ENCODE results near the gene EHMT1. TPM values are rescaled to one million over a fixed set of nuclear protein-coding genes. Genes with fewer than 3 reads are reported as not detected.

EHMT1 gene
- total RNA-seq, 1 donor: 31.4 TPM

DNA sequence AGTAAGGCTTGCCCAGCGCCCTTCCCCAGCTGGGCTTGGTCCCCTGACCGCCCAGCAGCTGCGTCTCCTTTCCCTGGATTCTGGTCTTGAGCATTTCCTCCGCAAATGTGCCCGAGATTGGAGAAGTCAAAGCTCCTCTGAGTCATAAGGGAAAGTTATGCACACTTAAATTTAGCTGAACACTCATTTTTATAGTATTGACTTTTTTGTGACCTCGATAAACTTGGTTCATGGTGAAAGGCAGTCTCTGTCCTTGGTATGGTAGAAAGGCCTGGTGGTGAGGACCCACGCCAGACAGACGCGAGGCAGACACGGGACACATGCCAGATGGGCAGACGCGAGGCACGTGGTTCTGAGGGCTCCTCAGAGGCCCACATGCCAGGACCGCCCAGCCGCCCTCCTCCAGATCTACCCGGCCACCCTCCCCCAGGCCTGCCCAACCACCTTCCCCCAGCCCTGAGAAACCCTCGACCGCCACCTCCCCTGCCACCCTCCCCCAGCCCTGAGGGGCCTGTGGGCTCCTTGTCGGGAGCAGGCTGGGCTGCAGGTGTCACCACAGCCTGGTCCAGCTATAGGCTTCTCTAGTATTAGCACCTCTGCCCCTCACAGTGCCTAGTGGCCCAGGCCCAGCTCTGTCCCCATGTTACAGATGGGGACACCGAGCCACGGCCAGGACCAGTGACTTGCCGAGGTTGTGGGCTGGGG is 197.9 kb downstream of the EHMT1 start:
- no peak for DNase-seq (ENCODE audit: low read depth)
- no peak overlapping the region for H3K4me3 ChIP-seq (ENCODE audit: low read depth, low read length)
- no peak for TF ChIP-seq CTCF (IDR thresholded peaks at IDR 0.05; ENCODE audit: insufficient read depth, low read length)

- DNase-seq (ENCODE audit: low read depth): no peak
- no peak overlapping the region for H3K4me3 ChIP-seq (ENCODE audit: low read depth, low read length)
- TF ChIP-seq CTCF (IDR thresholded peaks at IDR 0.05; ENCODE audit: insufficient read depth, low read length): no peak
These were observed 198.7 kb downstream of the EHMT1 start for GRCh38 chr9:137817236-137818200.

GRCh38 chr9:137818286-137818685 is 199.5 kb downstream of the EHMT1 start:
- no peak for TF ChIP-seq CTCF (IDR thresholded peaks at IDR 0.05; ENCODE audit: insufficient read depth, low read length)
- no peak for DNase-seq (ENCODE audit: low read depth)
- H3K4me3 ChIP-seq (ENCODE audit: low read depth, low read length): no peak overlapping the region

DNA sequence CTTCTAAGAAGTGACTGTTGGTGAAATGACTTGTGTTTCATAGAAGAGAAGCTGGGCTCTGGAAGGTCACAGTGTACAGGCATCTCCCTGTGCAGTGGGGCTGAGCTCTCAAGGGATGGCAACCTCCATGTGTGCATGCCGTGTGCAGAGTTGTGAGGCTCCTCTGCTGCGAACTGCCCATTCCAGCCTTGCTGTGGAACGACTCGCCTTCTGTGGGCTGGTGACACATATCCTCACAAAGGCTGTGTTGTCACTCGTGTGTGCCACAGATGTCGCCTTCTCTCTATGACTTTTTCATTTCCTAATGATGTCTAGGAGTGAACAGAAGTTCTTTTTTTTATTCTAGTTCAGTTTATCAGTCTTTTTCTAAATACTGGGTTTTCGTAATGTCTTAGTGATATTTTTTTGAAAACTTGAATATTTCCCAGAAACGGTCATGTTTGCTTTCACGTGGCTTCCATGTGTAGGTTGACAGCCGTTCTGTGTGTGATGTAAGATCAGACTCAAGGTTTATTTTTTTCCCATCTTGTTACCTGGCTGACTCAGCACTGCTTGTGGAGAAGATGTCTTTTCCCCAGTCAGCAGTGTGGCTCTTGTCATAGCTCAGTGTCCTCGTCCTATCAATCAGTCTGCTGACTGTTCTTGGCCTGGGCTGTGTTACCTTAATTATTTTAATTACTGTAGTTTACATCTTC is 201.5 kb downstream of the EHMT1 start:
- no peak for DNase-seq (ENCODE audit: low read depth)
- H3K4me3 ChIP-seq (ENCODE audit: low read depth, low read length): no peak overlapping the region
- no peak for TF ChIP-seq CTCF (IDR thresholded peaks at IDR 0.05; ENCODE audit: insufficient read depth, low read length)

DNA sequence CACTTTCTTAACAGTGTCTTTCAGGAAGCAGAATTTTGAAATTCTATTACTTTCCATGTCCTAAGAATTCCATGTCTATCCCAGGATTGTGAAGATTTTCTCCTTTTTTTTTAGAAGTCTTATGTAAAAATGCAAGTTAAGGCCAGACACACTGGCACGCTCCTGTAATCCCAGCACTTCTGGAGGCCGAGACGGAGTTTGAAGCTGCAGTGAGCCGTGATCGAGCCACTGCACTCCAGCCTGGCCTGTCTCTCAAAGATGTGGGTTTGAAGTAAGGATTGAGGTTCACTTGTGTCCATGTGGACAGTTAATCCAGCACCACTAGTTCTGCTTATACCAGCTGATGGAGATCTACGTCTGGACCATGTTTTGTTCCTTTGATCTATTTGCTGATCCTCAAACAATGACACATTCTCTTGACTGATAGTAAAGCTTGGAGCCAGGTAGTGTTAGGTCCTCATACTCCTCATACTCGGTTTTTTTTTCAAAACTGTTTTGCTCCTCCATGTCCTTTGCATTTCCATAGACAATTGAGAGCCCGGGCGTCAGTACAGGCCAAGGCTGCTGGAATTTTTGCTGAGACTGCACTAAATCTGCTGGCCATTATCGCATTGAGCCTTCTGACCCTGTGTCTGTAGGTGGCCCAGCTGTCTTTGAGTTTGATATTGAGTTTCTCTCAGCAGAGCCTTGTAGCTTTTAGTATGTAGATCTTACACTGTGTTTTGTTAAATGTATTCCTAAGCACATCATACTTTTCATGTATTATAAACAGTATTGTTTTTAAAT is 205.4 kb downstream of the EHMT1 start:
- no peak overlapping the region for H3K4me3 ChIP-seq (ENCODE audit: low read depth, low read length)
- DNase-seq (ENCODE audit: low read depth): no peak
- TF ChIP-seq CTCF (IDR thresholded peaks at IDR 0.05; ENCODE audit: insufficient read depth, low read length): no peak

All from fibroblast of the aortic adventitia (primary cell).